Right ventricle myocardium superior (tissue), 1 donor: Measurements from ENCODE around the gene SLC26A1. TPM values are rescaled to one million over a fixed set of nuclear protein-coding genes. Genes with fewer than 3 reads are reported as not detected.

Experiments used
- ATAC-seq: fragments of 200-7000 bp; cut with Tn5 transposase; one replicate; pipeline ENCODE4 v1.9.1; 2020; ENCODE audit warnings: mild to moderate bottlenecking; ENCODE audit not compliant: poor library complexity
- DNase-seq: peaks from one replicate; pipeline ENCODE4 v3.0.0-alpha.2; 2020
- intact Hi-C: fragments of 100-400 bp; cut with DNase I; formaldehyde crosslinking; loops from one replicate; pipeline ENCODE4 v1.11.2; 2022
- total RNA-seq: library from RNA; stranded (reverse); fragmentation: NEBNext Ultra II Directional; extraction: Animal tissue kit (Norgen Biotek cat#: 25700); gene quantifications from one replicate; pipeline ENCODE4 v1.2.1, GENCODE V29; 2021
- donor health status: DM: no; HTN: yes; CAD: no; lungs with severe emphysema.

The SLC26A1 gene
- total RNA-seq, 1 donor from 2014 or later = 0.19 TPM

DNA sequence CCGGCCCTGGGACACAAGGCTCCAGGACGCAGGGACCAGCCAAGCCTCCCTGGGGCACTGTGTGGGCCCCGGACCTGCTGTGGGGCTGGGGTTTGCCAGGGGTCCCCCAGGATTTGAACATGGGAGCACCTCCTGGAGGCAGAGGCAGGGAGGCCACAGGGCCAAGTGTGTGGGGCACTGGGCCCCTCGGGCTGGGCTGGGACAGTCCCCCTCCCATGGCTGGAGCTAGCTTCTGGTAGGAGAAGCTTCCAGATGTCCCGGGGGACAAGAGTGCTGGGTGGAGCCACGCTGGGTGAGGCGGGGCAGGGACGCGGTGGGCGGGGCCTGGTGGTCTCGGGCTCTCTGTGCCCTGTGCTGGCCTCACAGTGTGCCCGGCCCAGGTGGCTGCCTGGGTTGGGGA is 36.8 kb upstream of the SLC26A1 start:
- DNase-seq (no peak), ATAC-seq (no peak)
- intact Hi-C loops = no loop called here

DNA sequence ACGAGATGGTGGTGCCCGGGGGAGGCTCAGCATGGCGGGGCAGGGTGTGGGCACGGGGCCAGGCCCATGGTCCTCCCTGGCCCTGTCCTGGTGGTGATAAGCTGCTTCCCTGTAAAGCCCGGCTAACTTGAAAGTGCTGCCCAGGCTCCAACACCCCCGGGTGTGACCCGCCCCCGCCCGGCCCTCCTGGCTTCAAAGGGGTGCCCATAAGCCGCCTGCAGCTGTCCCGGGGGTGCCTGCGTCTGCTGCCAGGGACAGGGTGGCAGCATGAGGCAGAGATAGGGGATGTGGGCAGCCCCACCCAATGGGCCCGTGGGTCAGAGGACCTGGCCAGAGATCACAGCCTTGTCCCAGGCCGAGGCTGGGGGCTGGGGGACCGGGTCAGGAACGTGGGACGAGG is 36.3 kb upstream of the SLC26A1 start:
- no peak for ATAC-seq
- intact Hi-C loops = no loop called here
- no peak for DNase-seq

DNA sequence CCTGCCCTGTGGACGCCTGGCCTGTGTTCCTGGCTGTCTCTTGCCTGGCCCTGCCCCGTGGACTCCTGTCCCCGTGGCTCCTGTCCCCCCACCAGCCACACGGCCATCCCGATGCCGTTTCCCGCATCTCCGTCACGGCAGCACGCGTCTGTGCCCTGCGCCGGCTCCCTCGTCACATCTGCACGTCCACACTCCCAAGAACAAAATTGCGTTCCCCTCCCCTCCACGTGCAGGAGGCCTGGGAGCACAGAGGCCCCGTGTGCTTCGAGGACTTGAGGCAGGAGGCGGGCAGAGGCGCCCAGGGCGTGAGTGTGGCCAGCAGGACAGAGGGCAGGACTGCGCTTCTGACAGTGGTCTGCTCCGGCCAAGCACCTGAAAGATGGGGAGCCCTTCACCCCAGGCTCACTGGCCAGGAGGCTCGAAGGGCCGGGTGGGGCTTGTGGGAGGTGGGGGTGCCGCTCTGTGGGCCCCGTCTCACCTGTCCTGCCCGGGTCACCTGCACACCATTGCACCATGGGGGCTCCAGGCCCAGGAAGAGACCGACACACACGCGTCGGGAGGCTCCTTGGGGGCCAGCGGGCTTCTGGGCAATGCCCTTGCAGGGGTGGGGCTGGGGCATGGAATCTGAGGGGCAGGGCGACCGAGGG is 35.5 kb upstream of the SLC26A1 start:
- DNase-seq = no peak
- ATAC-seq = no peak

GRCh38 chr4:1027915-1028238 is 34.7 kb upstream of the SLC26A1 start:
- ATAC-seq (no peak), DNase-seq (no peak)
- intact Hi-C loops = no loop called here

More for the DNA sequence above, 35.5 kb upstream of the SLC26A1 start:
- intact Hi-C loops = no loop called here

- no peak for DNase-seq
- no peak for ATAC-seq
- intact Hi-C loops = no loop called here
Observed at GRCh38 chr4:1027219-1027914, 34.2 kb upstream of the SLC26A1 start.

DNA sequence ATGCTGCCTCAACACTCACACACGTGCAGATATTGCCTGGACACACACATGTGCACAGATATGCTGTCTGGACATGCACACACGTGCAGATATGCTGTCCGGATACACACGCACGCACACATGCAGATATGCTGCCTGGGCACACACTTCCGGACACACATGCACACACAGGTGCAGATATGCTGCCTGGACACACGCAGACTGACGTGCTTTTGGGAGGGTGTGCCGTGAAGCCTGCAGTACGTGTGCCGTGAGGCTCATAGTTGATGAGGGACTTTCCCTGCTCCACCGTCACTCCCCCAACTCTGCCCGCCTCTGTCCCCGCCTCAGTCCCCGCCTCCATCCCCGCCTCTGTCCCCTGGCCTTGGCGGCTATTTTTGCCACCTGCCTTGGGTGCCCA is 32.9 kb upstream of the SLC26A1 start:
- ATAC-seq = peak; percentile 77
- intact Hi-C loops = no loop called here
- no peak for DNase-seq

GRCh38 chr4:1024882-1025545 is 31.8 kb upstream of the SLC26A1 start:
- DNase-seq = no peak
- intact Hi-C loops = no loop called here
- no peak for ATAC-seq

GRCh38 chr4:1023895-1024740 is 30.9 kb upstream of the SLC26A1 start:
- no peak for ATAC-seq
- no peak for DNase-seq
- intact Hi-C loops = no loop called here

- ATAC-seq = no peak
- intact Hi-C loops = no loop called here
- no peak for DNase-seq
Observed at GRCh38 chr4:1023075-1023640, 30.0 kb upstream of the SLC26A1 start.

DNA sequence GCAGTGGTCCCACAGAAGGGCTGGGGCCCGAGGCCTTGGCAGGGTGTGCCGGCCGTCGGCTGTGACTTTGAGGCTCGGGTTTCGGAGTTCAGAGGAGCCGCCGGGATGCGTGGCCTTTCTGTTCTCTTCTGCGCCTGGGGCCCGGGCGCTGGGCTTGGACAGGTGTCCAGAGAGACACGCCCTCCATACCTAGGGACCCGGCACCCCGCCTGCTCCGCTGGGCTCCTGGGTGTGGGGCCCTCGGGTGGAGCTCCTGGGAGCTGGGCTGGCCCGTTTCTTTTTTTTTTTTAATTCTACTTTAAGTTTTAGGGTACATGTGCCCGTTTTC is 29.5 kb upstream of the SLC26A1 start:
- DNase-seq (no peak), ATAC-seq (no peak)
- intact Hi-C loops = no loop called here

- DNase-seq (no peak), ATAC-seq (no peak)
- intact Hi-C loops = no loop called here
Observed at GRCh38 chr4:1022051-1022738, 29.0 kb upstream of the SLC26A1 start.

GRCh38 chr4:1021386-1022050 is 28.3 kb upstream of the SLC26A1 start:
- intact Hi-C loops = no loop called here
- ATAC-seq = no peak
- no peak for DNase-seq

GRCh38 chr4:1019729-1020470 is 26.7 kb upstream of the SLC26A1 start:
- intact Hi-C loops = no loop called here
- ATAC-seq (no peak), DNase-seq (no peak)

GRCh38 chr4:1019320-1019719 is 26.1 kb upstream of the SLC26A1 start:
- intact Hi-C loops = no loop called here
- DNase-seq (no peak), ATAC-seq (no peak)

DNA sequence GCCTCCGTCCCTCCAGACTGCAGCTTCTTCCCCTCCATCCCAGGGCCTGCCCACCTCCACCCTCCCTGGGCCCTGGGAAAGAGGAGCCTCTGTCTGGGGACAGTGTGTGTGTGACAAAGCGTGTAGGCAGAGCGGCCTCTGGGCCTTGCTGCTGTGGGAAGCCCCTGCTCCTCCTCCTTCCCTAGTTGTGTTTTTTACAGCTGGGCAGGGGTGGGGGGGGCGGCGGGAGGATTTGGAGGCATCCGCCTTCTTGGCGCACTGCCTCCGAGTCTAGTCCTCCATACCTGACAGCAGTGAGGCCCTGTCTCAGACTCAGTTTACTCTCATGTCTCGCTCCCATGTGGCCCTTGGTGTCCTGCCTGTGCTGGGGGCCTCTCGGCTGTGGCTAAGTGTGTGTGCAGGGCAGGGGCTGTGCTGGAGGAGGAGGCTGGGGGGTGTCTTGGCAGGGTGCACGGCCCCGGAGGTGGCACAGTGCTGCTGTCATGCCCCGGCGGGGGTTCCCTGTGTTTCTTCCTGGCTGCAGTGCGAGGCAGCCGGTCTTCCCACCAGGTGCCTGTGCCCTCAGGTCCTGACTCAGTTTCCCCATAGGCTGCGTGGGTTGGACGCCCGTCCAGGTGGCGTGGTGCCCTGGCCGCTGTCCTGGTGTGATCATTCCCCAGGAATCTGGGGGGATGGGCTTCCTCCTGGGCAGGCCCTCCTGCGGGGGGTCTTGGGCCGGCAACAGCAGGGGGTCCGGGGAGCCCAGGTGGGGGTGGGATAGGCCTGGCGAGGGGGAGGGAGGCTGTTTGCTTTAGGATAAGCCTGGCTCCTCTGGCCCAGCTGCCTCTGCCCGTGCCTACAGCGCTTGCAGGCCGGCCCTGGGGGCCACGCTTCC is 25.2 kb upstream of the SLC26A1 start:
- intact Hi-C loops = no loop called here
- DNase-seq (no peak), ATAC-seq (no peak)

GRCh38 chr4:1017706-1018105 is 24.5 kb upstream of the SLC26A1 start:
- DNase-seq (no peak), ATAC-seq (no peak)
- intact Hi-C loops = no loop called here

GRCh38 chr4:1017211-1017610 is 24.0 kb upstream of the SLC26A1 start:
- DNase-seq = no peak
- intact Hi-C loops = no loop called here
- no peak for ATAC-seq
